ENCODE results near the gene RBM47.

The RBM47 gene

GRCh38 chr4:40479378-40479777 is 150.3 kb downstream of the RBM47 start:
- H3K4me3 ChIP-seq (ENCODE audit: control insufficient read depth, low read depth, low read length) = no peak overlapping the region
- TF ChIP-seq, protein P1, sequence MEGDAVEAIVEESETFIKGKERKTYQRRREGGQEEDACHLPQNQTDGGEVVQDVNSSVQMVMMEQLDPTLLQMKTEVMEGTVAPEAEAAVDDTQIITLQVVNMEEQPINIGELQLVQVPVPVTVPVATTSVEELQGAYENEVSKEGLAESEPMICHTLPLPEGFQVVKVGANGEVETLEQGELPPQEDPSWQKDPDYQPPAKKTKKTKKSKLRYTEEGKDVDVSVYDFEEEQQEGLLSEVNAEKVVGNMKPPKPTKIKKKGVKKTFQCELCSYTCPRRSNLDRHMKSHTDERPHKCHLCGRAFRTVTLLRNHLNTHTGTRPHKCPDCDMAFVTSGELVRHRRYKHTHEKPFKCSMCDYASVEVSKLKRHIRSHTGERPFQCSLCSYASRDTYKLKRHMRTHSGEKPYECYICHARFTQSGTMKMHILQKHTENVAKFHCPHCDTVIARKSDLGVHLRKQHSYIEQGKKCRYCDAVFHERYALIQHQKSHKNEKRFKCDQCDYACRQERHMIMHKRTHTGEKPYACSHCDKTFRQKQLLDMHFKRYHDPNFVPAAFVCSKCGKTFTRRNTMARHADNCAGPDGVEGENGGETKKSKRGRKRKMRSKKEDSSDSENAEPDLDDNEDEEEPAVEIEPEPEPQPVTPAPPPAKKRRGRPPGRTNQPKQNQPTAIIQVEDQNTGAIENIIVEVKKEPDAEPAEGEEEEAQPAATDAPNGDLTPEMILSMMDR (conservative IDR thresholded peaks at IDR 0.05; ENCODE audit: control insufficient read depth, insufficient read depth, low read depth, low read length) = no peak
- DNase-seq (ENCODE audit: low read depth) = no peak

- TF ChIP-seq, protein P1 (conservative IDR thresholded peaks at IDR 0.05; ENCODE audit: control insufficient read depth, insufficient read depth, low read depth, low read length) = no peak
- DNase-seq (ENCODE audit: low read depth) = no peak
- no peak overlapping the region for H3K4me3 ChIP-seq (ENCODE audit: control insufficient read depth, low read depth, low read length)
These were observed 154.1 kb downstream of the RBM47 start for GRCh38 chr4:40475609-40476008.

GRCh38 chr4:40473578-40474388 is 155.9 kb downstream of the RBM47 start:
- TF ChIP-seq, protein P1 (conservative IDR thresholded peaks at IDR 0.05; ENCODE audit: control insufficient read depth, insufficient read depth, low read depth, low read length) = no peak
- DNase-seq (ENCODE audit: low read depth) = no peak
- no peak overlapping the region for H3K4me3 ChIP-seq (ENCODE audit: control insufficient read depth, low read depth, low read length)

DNA sequence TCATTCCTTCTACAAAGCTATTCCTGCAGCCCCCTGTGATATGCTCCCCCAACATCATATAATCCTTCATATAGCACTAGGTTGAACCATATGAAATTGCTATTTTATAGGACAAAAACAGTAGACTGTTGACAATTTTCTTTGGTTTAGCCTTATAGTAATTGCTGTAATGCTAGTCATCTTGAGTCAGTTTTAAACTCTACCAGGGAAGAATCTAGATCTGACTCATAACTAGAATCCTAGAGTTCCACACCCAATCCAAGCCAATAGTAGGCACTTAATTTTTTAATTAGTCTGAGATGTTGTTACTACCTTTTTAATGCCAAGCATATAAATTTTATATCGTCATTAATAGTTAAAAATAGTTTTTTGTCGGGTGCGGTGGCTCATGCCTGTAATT is 157.7 kb downstream of the RBM47 start:
- H3K4me3 ChIP-seq (ENCODE audit: control insufficient read depth, low read depth, low read length) = no peak overlapping the region
- DNase-seq (ENCODE audit: low read depth) = peak; percentile 35
- TF ChIP-seq, protein P1 (conservative IDR thresholded peaks at IDR 0.05; ENCODE audit: control insufficient read depth, insufficient read depth, low read depth, low read length) = no peak

GRCh38 chr4:40466789-40467188 is 162.9 kb downstream of the RBM47 start:
- DNase-seq (ENCODE audit: low read depth) = no peak
- H3K4me3 ChIP-seq (ENCODE audit: control insufficient read depth, low read depth, low read length) = no peak overlapping the region
- TF ChIP-seq, protein P1 (conservative IDR thresholded peaks at IDR 0.05; ENCODE audit: control insufficient read depth, insufficient read depth, low read depth, low read length) = no peak

DNA sequence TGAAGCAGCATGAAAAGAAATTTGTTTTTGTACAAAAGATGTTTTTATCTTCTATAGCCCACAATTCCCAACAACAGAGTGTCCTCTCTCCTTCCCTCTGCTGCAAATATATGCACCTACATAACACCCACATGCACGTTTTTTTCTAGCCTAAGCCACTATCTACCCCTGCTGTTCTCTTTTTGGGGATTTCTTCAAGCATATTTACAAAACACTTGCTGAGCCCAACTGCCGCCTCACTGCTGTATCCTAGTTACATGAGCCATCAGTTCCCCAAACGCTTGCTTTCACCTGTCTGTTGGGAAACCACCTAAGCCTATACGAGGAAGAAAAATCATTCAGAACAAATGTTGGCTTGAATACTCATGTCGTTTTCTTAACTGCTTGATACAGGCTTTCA is 167.3 kb downstream of the RBM47 start:
- H3K4me3 ChIP-seq (ENCODE audit: control insufficient read depth, low read depth, low read length) = no peak overlapping the region
- DNase-seq (ENCODE audit: low read depth) = no peak
- TF ChIP-seq, protein P1 (conservative IDR thresholded peaks at IDR 0.05; ENCODE audit: control insufficient read depth, insufficient read depth, low read depth, low read length) = no peak

All from fibroblast of mammary gland (primary cell).